RWPE1 (cell line): Measurements from ENCODE around the gene RGS3.

Source experiments
- CTCF ChIA-PET: fragments of 350-600 bp; sonication (Branson Sonifier 250); formaldehyde crosslinking; extraction: SDS; loops from one replicate; lab custom pipeline; 2021; lab: Yijun Ruan, JAX
- POLR2A ChIA-PET: fragments of 400-600 bp; formaldehyde crosslinking; extraction: SDS; loops from one replicate; lab custom pipeline; 2020; ENCODE audit warnings: antibody characterized with exemption; ENCODE audit not compliant: low non-redundant PET; lab: Yijun Ruan, JAX
- DNase-seq: peaks from one replicate; pipeline ENCODE4 v3.0.0; 2012; ENCODE audit warnings: low spot score
- H3K27ac ChIP-seq: fragments of 450-650 bp; 2 replicates; pipeline ENCODE4 v1.5.1; 2017
- TF ChIP-seq, protein P1 (sequence below): fragments of 450-650 bp; conservative IDR thresholded peaks from 2 replicates; pipeline ENCODE4 v1.5.1; 2017; ENCODE audit warnings: low read depth, mild to moderate bottlenecking

RGS3 gene

DNA sequence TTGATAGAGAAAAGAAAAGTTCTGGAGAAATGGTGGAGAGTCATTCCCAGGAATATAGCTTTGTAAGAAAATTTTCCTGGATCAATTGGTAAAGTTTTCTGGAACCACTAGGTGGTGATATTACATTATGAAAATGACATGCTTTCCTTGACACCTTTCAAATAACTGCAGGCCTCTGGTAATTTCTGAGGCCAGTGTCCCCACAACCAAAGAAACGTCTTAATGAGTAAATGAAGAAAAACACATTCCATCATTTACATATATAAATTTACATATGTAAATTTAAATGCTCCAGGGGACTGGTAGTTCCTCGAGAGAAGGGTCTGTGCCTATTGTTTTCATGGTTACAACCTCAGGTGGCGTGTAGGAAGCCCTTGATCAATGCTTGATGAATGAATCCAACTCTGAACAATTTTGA, 17.2 kb upstream of the RGS3 start:
- no peak overlapping the region for H3K27ac ChIP-seq
- CTCF ChIA-PET: interaction anchor here (0.6 to 6.1 kb wide), 24 partner anchors 8 to 1030 kb away, joined by 3 to 119 read pairs (median 4); partner anchors contain the start of genes BSPRY, C9orf43 and POLE3
- peak; percentile 84 for DNase-seq
- TF ChIP-seq, protein P1, sequence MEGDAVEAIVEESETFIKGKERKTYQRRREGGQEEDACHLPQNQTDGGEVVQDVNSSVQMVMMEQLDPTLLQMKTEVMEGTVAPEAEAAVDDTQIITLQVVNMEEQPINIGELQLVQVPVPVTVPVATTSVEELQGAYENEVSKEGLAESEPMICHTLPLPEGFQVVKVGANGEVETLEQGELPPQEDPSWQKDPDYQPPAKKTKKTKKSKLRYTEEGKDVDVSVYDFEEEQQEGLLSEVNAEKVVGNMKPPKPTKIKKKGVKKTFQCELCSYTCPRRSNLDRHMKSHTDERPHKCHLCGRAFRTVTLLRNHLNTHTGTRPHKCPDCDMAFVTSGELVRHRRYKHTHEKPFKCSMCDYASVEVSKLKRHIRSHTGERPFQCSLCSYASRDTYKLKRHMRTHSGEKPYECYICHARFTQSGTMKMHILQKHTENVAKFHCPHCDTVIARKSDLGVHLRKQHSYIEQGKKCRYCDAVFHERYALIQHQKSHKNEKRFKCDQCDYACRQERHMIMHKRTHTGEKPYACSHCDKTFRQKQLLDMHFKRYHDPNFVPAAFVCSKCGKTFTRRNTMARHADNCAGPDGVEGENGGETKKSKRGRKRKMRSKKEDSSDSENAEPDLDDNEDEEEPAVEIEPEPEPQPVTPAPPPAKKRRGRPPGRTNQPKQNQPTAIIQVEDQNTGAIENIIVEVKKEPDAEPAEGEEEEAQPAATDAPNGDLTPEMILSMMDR: peak; percentile 79
- POLR2A ChIA-PET: interaction anchor here (0.6 kb wide), 1 partner anchor 86 kb away, joined by 5 read pairs; no protein-coding TSS in a partner anchor

DNA sequence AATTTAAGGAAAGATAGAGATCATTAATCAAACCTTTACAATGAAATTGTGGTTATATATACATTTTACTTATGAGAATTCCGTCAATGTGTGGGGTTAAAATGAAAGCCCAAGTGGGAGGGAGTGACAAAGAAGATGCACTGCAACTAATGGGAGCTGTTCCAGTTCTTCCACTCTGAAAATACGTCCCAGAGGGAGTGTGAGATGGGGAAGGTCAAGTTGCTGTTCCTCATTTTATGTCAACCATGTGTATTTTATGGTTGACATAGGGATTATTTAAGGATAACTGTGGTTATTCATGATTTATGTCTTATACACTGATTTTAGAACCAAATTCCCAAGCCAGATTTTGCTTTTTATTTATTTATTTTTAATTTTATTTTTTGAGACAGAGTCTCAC, 14.2 kb upstream of the RGS3 start:
- ChIA-PET POLR2A (no interaction called here), CTCF (no interaction called here)
- DNase-seq: no peak
- H3K27ac ChIP-seq: no peak overlapping the region
- TF ChIP-seq, protein P1: no peak

DNA sequence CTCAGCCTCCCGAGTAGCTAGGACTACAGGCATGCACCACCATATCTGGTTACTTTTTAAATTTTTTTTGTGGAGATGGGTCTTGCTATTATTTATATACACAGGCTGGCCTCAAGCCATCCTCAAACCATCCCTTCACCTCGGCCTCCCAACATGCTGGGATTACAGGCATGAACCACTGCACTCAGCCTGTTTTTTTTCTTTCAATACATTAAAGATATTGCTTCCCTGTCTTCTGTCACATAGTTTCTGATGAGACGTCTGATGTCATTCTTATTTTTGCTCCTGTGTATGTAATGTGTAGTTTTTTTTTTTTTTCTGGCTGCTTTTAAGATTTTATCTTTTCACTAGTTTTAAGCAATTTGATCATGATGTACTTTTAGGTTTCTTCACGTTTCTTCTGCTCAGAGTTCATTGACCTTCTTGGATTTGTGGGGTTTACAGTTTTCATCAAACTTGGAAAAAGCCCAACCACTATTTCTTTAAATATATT, 11.4 kb upstream of the RGS3 start:
- TF ChIP-seq, protein P1: no peak
- ChIA-PET POLR2A (no interaction called here), CTCF (interaction anchor here (0.8 to 1.4 kb wide), 2 partner anchors 203 to 206 kb away, joined by 3 to 7 read pairs; no protein-coding TSS in a partner anchor)
- H3K27ac ChIP-seq: no peak overlapping the region
- DNase-seq: no peak

DNA sequence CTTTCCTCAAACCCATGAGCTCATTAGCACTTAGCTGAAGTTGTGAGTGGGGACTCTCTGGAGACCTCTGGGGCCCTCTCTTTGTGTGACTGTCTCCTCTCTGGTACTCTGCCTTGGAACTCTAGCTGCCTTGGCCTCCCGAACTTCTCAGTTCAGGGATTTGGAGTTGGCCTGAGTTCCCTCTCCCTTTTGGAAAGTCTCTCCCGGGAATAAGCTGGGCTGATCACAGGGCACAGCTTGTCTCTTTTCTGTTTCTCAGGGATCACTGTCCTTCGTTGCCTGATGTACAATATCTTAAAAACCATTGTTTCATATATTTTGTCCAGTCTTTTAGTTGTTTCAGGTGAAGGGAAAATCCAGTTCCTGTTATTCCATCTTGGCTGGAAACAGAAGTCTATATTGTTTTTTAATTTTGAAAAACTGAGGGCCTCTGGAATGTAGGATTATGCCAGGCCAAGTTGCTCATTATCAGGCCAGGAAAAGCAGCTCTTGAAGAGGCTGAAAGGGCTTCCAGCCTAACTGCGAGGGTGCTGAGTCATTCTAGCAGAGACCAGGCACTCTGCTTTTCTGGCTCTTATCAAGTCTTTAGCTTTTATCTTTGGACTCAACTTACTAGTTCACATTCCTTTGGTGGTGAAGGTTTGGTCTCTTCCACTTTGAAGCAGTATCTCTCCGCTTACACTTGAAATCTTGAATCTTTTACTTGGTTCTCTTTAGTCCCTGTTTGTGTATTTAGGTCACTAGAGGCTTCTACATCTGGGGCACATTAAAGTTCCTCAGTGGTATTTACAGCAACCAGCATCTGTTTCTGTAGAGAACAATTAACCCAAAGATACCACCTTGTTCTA, 8.4 kb upstream of the RGS3 start:
- no peak for DNase-seq
- no peak overlapping the region for H3K27ac ChIP-seq
- CTCF ChIA-PET: interaction anchor here (0.6 to 1.8 kb wide), 4 partner anchors 9 to 222 kb away, joined by 3 to 10 read pairs (median 6); no protein-coding TSS in a partner anchor
- POLR2A ChIA-PET: interaction anchor here (0.6 kb wide), 1 partner anchor 135 kb away, joined by 3 read pairs; no protein-coding TSS in a partner anchor
- TF ChIP-seq, protein P1: no peak

DNA sequence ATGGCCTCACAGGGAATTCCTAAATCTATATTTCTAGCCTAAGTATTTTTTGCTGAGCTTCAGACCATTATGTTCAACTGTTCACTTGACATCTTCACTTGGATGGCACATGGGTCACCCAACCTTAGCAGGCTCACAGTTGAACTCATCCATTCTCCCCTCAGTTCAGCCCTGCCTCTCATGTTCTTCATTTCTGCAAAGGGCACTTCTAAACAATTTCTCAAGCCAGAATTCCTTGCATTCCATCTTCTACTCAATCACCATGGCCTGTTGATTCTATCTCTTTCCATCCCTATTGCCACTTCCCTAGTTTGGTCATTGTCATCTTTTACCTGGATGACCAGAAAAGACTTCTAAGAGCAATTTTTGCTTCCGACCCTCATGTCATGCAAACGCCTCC, 7.3 kb upstream of the RGS3 start:
- POLR2A ChIA-PET: no interaction called here
- no peak for DNase-seq
- H3K27ac ChIP-seq: no peak overlapping the region
- CTCF ChIA-PET: no interaction called here
- TF ChIP-seq, protein P1: no peak

DNA sequence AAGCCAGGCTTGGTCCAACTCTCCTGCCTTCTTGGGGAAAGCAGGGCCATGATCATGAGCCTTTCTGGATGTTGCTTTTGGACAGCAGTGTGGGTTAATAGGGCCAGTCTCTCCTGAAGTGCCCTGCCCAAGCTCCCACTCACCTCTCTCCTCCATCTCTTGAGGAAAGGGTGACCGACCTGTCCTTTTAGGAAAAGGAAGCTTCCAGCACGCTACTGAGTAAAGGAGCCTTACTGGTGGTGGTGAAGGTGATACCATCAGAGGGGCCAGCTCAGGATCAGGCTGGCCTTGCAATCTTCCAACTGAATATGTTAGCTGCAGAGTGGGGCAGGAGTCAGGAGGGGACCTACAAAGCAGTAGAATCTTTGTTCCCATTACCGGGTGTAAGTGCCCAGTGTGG, 2.2 kb upstream of the RGS3 start:
- no peak for DNase-seq
- no peak overlapping the region for H3K27ac ChIP-seq
- TF ChIP-seq, protein P1: no peak
- CTCF ChIA-PET: interaction anchor here (0.6 to 1.0 kb wide), 2 partner anchors 194 to 526 kb away, joined by 4 to 5 read pairs; no protein-coding TSS in a partner anchor
- POLR2A ChIA-PET: no interaction called here
